Fibroblast of pulmonary artery (primary cell): Measurements from ENCODE around the gene MTFR1L.

Experiments used
- DNase-seq: peaks from one replicate; pipeline ENCODE4 v3.0.0-alpha.2; 2010; ENCODE audit warnings: low read depth
- H3K4me3 ChIP-seq: replicated peaks from 2 replicates; pipeline ENCODE4 v1.5.1; 2011; ENCODE audit warnings: low read depth, mild to moderate bottlenecking, control low read depth, low read length, moderate library complexity
- CTCF ChIP-seq: IDR thresholded peaks from 2 replicates; pipeline ENCODE4 v1.5.1; 2011; ENCODE audit warnings: mild to moderate bottlenecking, control low read depth, low read length, inconsistent platforms; ENCODE audit errors: missing control alignments

The MTFR1L gene

GRCh38 chr1:25876693-25877077 lies 56.9 kb downstream of the MTFR1L start:
- no peak for TF ChIP-seq CTCF
- H3K4me3 ChIP-seq: no peak overlapping the region
- DNase-seq: no peak

DNA sequence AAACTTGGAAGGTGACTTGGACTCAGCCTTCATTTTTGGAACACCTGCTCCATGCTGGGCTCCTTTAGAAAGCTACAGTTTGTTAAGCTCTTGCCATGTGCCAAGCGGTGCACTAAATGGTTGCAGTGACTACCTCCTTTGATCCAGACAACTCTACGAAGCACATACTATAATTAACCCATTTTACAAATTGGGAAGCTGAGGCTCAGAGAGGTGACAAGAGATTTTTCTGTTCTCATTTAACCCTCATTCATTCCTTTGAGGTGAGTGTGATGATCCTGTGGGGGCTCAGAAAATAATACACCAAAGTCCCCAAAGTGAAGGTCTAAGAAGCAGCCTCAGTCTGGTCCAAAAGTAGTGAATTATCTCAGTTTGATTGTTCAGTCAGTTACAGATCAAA lies 57.4 kb downstream of the MTFR1L start:
- no peak overlapping the region for H3K4me3 ChIP-seq
- no peak for DNase-seq
- no peak for TF ChIP-seq CTCF

DNA sequence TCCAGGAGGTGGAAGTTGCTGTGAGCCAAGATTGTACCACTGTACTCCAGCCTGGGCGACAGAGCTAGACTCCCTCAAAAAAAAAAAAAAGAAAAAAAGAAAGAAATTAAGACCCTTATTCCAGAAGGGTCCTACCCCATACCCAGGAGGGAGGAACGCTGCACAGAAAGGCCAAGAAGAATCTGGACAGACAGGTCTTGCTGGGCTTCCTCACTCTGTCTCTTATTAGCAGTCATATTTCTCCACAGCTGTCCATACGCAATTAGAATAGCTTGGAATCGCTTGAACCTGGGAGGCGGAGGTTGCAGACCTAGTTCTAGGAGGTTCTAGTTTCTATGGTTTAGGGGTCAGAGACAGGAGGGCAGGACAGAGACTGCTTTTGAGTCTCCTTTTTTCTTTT lies 58.9 kb downstream of the MTFR1L start:
- no peak for DNase-seq
- no peak overlapping the region for H3K4me3 ChIP-seq
- no peak for TF ChIP-seq CTCF

DNA sequence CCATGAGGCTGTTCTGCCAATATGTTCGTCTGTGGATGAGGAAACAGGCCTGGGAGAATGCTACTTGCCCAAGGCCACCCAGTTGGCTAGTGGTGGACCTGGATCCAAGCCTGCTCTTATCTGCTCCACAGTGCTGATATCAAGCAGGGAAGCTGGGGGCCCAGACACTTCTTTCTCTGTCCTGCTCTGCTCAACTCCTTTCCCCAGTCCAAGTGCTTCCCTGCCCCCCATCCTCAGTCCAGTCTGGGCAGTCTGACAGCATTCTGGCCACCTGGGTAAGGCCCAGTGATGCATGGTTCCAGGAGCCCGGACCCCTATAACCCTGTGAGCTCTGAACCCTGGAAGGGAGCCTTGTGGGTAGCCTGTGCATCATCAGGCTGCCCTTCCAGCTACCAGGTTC lies 59.9 kb downstream of the MTFR1L start:
- H3K4me3 ChIP-seq: no peak overlapping the region
- no peak for TF ChIP-seq CTCF
- peak; percentile 61 for DNase-seq

- H3K4me3 ChIP-seq: no peak overlapping the region
- no peak for TF ChIP-seq CTCF
- no peak for DNase-seq
Measured at GRCh38 chr1:25880518-25880917, 60.8 kb downstream of the MTFR1L start.

GRCh38 chr1:25881266-25881665 lies 61.5 kb downstream of the MTFR1L start:
- no peak overlapping the region for H3K4me3 ChIP-seq
- TF ChIP-seq CTCF: no peak
- no peak for DNase-seq
